Astrocyte (in vitro differentiated cells and primary cell): ENCODE results near the gene PRKCE. TPM values are rescaled to one million over a fixed set of nuclear protein-coding genes. Genes with fewer than 3 reads are reported as not detected.

Experiments used
- DNase-seq: peaks from one replicate; pipeline ENCODE4 v3.0.0-alpha.2; 2010; ENCODE audit warnings: low read depth
- FAIRE-seq: peaks from 2 replicates; lab custom pipeline; 2011; peaks lifted over from hg19 to GRCh38; lab: Jason Lieb, UNC
- H2AFZ ChIP-seq: 2 replicates; pipeline ENCODE4 v1.6.0; 2012; ENCODE audit warnings: low read depth, low read length, inconsistent platforms
- H3K27ac ChIP-seq: 2 replicates; pipeline ENCODE4 v1.5.1; 2011; ENCODE audit warnings: low read depth, low read length, inconsistent platforms
- H3K27me3 ChIP-seq: 2 replicates; pipeline ENCODE4 v1.6.0; 2011; ENCODE audit warnings: low read length, inconsistent platforms; ENCODE audit not compliant: insufficient read depth
- H3K36me3 ChIP-seq: 2 replicates; pipeline ENCODE4 v1.5.1; 2011; ENCODE audit warnings: low read length, inconsistent platforms; ENCODE audit not compliant: insufficient read depth
- H3K4me1 ChIP-seq: 2 replicates; pipeline ENCODE4 v1.5.1; 2011; ENCODE audit warnings: low read length, inconsistent platforms; ENCODE audit not compliant: insufficient read depth
- H3K4me2 ChIP-seq: 2 replicates; pipeline ENCODE4 v1.6.0; 2012; ENCODE audit warnings: low read length, inconsistent platforms
- H3K4me3 ChIP-seq: 2 replicates; pipeline ENCODE4 v1.5.1; 2011; ENCODE audit warnings: low read depth, mild to moderate bottlenecking, low read length, inconsistent platforms; ENCODE audit not compliant: insufficient read depth
- H3K79me2 ChIP-seq: 2 replicates; pipeline ENCODE4 v1.6.0; 2012; ENCODE audit warnings: mild to moderate bottlenecking, low read length, inconsistent platforms; ENCODE audit not compliant: insufficient read depth
- H3K9ac ChIP-seq: 2 replicates; pipeline ENCODE4 v1.6.0; 2012; ENCODE audit warnings: mild to moderate bottlenecking, low read length, inconsistent platforms
- H3K9me3 ChIP-seq: 2 replicates; pipeline ENCODE4 v1.5.1; 2012; ENCODE audit warnings: low read depth, mild to moderate bottlenecking, low read length, inconsistent platforms; ENCODE audit not compliant: insufficient read depth
- H4K20me1 ChIP-seq: 2 replicates; pipeline ENCODE4 v1.6.0; 2012; ENCODE audit warnings: low read length, inconsistent platforms; ENCODE audit not compliant: insufficient read depth
- H3K27ac Mint-ChIP-seq: one replicate; pipeline ENCODE4 v1.8.0; 2021; ENCODE audit warnings: mild to moderate bottlenecking, mixed read lengths; ENCODE audit not compliant: unreplicated experiment
- H3K27me3 Mint-ChIP-seq: one replicate; pipeline ENCODE4 v1.8.0; 2021; ENCODE audit warnings: low read depth, mixed read lengths; ENCODE audit not compliant: unreplicated experiment
- H3K36me3 Mint-ChIP-seq: one replicate; pipeline ENCODE4 v1.8.0; 2021; ENCODE audit warnings: low read depth, mixed read lengths; ENCODE audit not compliant: unreplicated experiment
- H3K4me1 Mint-ChIP-seq: one replicate; pipeline ENCODE4 v1.8.0; 2021; ENCODE audit warnings: low read depth, mixed read lengths; ENCODE audit not compliant: unreplicated experiment
- H3K4me3 Mint-ChIP-seq: one replicate; pipeline ENCODE4 v1.8.0; 2021; ENCODE audit warnings: mild to moderate bottlenecking, moderate library complexity, mixed read lengths; ENCODE audit not compliant: unreplicated experiment
- H3K9me3 Mint-ChIP-seq: one replicate; pipeline ENCODE4 v1.8.0; 2021; ENCODE audit warnings: mild to moderate bottlenecking, mixed read lengths; ENCODE audit not compliant: unreplicated experiment
- EZH2 ChIP-seq: IDR thresholded peaks from 2 replicates; pipeline ENCODE4 v1.6.1; 2012; ENCODE audit warnings: mild to moderate bottlenecking, low read length, inconsistent platforms; ENCODE audit not compliant: insufficient read depth
- total RNA-seq: library from RNA; stranded (reverse); gene quantifications from 2 replicates; pipeline ENCODE4 v1.2.1, GENCODE V29; 2021
- TF ChIP-seq, protein P1 (sequence below): IDR thresholded peaks from 2 replicates; pipeline ENCODE4 v1.5.1; 2011; ENCODE audit warnings: low read depth, mild to moderate bottlenecking, inconsistent platforms, low read length, moderate library complexity; ENCODE audit not compliant: insufficient read depth

The PRKCE gene
- total RNA-seq, 1 donor from 2014 or later = 12.8 TPM

DNA sequence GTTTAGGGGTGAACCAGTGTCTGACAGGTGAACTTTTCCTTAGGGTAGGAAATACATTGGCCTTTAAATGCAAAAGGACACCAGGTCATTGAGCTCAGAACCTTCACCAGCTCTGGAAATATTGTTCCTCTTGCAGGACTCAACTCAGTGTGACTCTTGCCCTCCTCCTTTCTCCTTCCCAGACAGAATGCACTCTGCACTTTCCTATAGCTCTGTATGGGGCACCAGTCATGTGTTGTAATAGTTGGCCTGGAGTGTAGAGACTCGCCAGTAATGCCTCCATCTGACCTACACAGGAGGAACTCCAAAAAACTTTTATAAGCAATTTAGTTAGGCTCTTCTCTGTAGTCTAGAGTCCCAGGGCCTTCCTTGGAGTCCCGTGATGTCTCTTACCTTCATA lies 397.2 kb downstream of the PRKCE start:
- H2AFZ ChIP-seq = no peak overlapping the region
- H3K9me3 Mint-ChIP-seq = peaks cover 2% of the 10 kb centered on the region
- no peaks in the 10 kb centered on the region for H3K79me2 ChIP-seq
- H3K4me2 ChIP-seq = no peak overlapping the region
- H3K27ac ChIP-seq = no peak overlapping the region
- H3K4me1 ChIP-seq = no peaks in the 10 kb centered on the region
- H4K20me1 ChIP-seq = no peaks in the 10 kb centered on the region
- no peak for TF ChIP-seq EZH2
- peaks cover 3% of the 10 kb centered on the region for H3K27me3 Mint-ChIP-seq
- H3K4me3 ChIP-seq = no peak overlapping the region
- no peak overlapping the region for H3K4me3 Mint-ChIP-seq
- DNase-seq (no peak), FAIRE-seq (no peak)
- H3K9me3 ChIP-seq = no peaks in the 10 kb centered on the region
- H3K27me3 ChIP-seq = no peaks in the 10 kb centered on the region
- H3K36me3 Mint-ChIP-seq = peaks cover 11% of the 10 kb centered on the region
- no peaks in the 10 kb centered on the region for H3K36me3 ChIP-seq
- no peak overlapping the region for H3K27ac Mint-ChIP-seq
- no peak overlapping the region for H3K9ac ChIP-seq
- H3K4me1 Mint-ChIP-seq = peaks cover 5% of the 10 kb centered on the region

DNA sequence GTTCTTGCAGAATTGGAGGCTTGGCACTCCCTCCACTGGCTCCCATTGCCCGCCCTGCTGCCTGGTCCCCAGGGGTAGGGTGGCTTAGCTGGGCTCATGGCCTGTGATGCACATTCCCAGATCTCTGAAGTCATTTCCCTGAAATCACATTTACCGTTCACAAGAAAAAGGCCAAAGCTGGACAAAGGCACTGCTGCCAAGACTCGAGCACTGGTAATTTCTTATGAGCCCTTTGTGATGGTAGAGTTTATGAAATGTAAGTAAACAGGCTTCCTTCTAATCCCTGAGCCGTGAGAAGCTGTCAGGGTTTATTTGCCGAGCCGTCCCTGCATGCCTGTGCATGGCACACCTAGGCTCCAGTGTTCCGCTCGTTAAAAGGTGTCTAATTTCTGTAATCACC lies 398.6 kb downstream of the PRKCE start:
- Histone ChIP-seq H3K9me3 (no peaks in the 10 kb centered on the region), H3K36me3 (no peaks in the 10 kb centered on the region), H3K27ac (no peak overlapping the region), H3K4me3 (no peak overlapping the region), H4K20me1 (no peaks in the 10 kb centered on the region), H2AFZ (no peak overlapping the region), H3K4me2 (no peak overlapping the region), H3K9ac (no peak overlapping the region), H3K4me1 (no peaks in the 10 kb centered on the region), H3K79me2 (no peaks in the 10 kb centered on the region), H3K27me3 (no peaks in the 10 kb centered on the region)
- Mint-ChIP-seq H3K27ac (no peak overlapping the region), H3K27me3 (peaks cover 3% of the 10 kb centered on the region), H3K36me3 (peaks cover 11% of the 10 kb centered on the region), H3K4me3 (no peak overlapping the region), H3K4me1 (peaks cover 7% of the 10 kb centered on the region), H3K9me3 (peaks cover 3% of the 10 kb centered on the region)
- DNase-seq = no peak
- no peak for FAIRE-seq
- TF ChIP-seq, protein P1, sequence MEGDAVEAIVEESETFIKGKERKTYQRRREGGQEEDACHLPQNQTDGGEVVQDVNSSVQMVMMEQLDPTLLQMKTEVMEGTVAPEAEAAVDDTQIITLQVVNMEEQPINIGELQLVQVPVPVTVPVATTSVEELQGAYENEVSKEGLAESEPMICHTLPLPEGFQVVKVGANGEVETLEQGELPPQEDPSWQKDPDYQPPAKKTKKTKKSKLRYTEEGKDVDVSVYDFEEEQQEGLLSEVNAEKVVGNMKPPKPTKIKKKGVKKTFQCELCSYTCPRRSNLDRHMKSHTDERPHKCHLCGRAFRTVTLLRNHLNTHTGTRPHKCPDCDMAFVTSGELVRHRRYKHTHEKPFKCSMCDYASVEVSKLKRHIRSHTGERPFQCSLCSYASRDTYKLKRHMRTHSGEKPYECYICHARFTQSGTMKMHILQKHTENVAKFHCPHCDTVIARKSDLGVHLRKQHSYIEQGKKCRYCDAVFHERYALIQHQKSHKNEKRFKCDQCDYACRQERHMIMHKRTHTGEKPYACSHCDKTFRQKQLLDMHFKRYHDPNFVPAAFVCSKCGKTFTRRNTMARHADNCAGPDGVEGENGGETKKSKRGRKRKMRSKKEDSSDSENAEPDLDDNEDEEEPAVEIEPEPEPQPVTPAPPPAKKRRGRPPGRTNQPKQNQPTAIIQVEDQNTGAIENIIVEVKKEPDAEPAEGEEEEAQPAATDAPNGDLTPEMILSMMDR = no peak
- TF ChIP-seq EZH2 = no peak

DNA sequence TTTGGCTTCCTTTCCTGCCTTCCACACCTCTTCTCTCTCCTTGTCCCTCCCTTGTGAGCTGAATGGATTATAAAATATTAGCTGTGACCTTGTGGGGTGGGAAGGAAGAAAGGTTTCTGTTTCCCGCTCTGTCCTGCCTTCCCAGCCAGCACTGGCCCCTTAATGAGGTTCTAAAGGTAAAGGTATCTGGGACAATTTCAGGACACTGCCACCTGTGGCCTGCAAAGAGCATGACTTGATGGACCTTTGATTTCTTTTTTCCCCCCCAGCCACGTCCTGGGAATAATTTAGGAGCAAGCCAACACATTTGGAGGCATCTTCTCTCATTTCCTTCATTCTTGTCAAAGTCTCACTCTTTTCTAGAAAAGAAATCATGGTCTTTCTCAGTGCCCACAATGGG lies 399.0 kb downstream of the PRKCE start:
- H3K27ac Mint-ChIP-seq = no peak overlapping the region
- no peak for TF ChIP-seq EZH2
- TF ChIP-seq, protein P1 = no peak

More for the DNA sequence above, 399.0 kb downstream of the PRKCE start:
- Histone ChIP-seq H3K9me3 (no peaks in the 10 kb centered on the region), H3K9ac (no peak overlapping the region), H3K4me2 (no peak overlapping the region), H4K20me1 (no peaks in the 10 kb centered on the region), H3K4me3 (no peak overlapping the region), H3K79me2 (no peaks in the 10 kb centered on the region), H2AFZ (no peak overlapping the region), H3K4me1 (no peaks in the 10 kb centered on the region), H3K27ac (no peak overlapping the region), H3K27me3 (no peaks in the 10 kb centered on the region), H3K36me3 (no peaks in the 10 kb centered on the region)
- DNase-seq = no peak
- Mint-ChIP-seq H3K36me3 (peaks cover 11% of the 10 kb centered on the region), H3K4me3 (no peak overlapping the region), H3K9me3 (peaks cover 3% of the 10 kb centered on the region), H3K27me3 (peaks cover 3% of the 10 kb centered on the region), H3K4me1 (peaks cover 7% of the 10 kb centered on the region)
- FAIRE-seq = no peak
